H1 (cell line): ENCODE data around the gene ABCA13. TPM values are rescaled to one million over a fixed set of nuclear protein-coding genes. Genes with fewer than 3 reads are reported as not detected.

Source experiments
- CTCF ChIA-PET: fragments of 300-600 bp; sonication (Branson Sonifier 250); formaldehyde crosslinking; loops from one replicate; lab custom pipeline; 2021; ENCODE audit not compliant: partially characterized antibody; lab: Charles Lee
- POLR2A ChIA-PET: fragments of 300-600 bp; sonication (Branson Sonifier 250); formaldehyde crosslinking; loops from one replicate; lab custom pipeline; 2021; ENCODE audit warnings: inconsistent platforms; ENCODE audit not compliant: partially characterized antibody; lab: Charles Lee
- DNase-seq, 2 experiments: peaks; one replicate each; pipeline versions ENCODE4 v3.0.0 to v3.0.0-alpha.2; 2010 to 2022; ENCODE audit warnings: low spot score in 2 of 2, low read depth in 1 of 2, mixed read lengths in 1 of 2
- FAIRE-seq: peaks from 2 replicates; lab custom pipeline; 2011; peaks lifted over from hg19 to GRCh38; lab: Jason Lieb, UNC
- H2AFZ ChIP-seq: 2 replicates; pipeline ENCODE4 v1.8.1; 2012; ENCODE audit warnings: low read length, inconsistent platforms
- H2AK5ac ChIP-seq: 2 replicates; pipeline ENCODE4 v1.6.1; 2013; ENCODE audit warnings: low read depth, low read length
- H2BK120ac ChIP-seq: replicated peaks from 2 replicates; pipeline ENCODE3; 2013; ENCODE audit warnings: low read depth, low read length, inconsistent platforms
- H2BK12ac ChIP-seq: 2 replicates; pipeline ENCODE4 v1.6.1; 2013; ENCODE audit warnings: low read depth, low read length
- H2BK15ac ChIP-seq: 2 replicates; pipeline ENCODE4 v1.6.1; 2013; ENCODE audit warnings: low read length
- H2BK20ac ChIP-seq: 2 replicates; pipeline ENCODE4 v1.6.1; 2013; ENCODE audit warnings: low read length
- H2BK5ac ChIP-seq: 2 replicates; pipeline ENCODE4 v1.6.1; 2013; ENCODE audit warnings: low read depth, low read length
- H3K14ac ChIP-seq: 2 replicates; pipeline ENCODE4 v1.6.1; 2013; ENCODE audit warnings: inconsistent platforms; ENCODE audit not compliant: insufficient read length
- H3K18ac ChIP-seq: 2 replicates; pipeline ENCODE4 v1.6.1; 2013; ENCODE audit warnings: low read length; ENCODE audit errors: extremely low read depth
- H3K23ac ChIP-seq: 2 replicates; pipeline ENCODE4 v1.6.1; 2013; ENCODE audit warnings: inconsistent platforms; ENCODE audit not compliant: insufficient read length
- H3K23me2 ChIP-seq: 2 replicates; pipeline ENCODE4 v1.6.1; 2013; ENCODE audit warnings: low read depth, low read length
- H3K27ac ChIP-seq: 2 replicates; pipeline ENCODE4 v1.6.1; 2011; ENCODE audit warnings: low read depth, low read length, inconsistent platforms
- H3K27me3 ChIP-seq, 4 experiments: replicated peaks in 1 of 4; 1 replicate in 1 of 4; 2 replicates in 3 of 4; pipeline versions ENCODE4 v1.6.1 to v1.8.1; 2011 to 2013; ENCODE audit warnings: low read length in 3 of 4, mild to moderate bottlenecking in 3 of 4, inconsistent platforms in 2 of 4, mixed read lengths in 2 of 4, moderate library complexity in 1 of 4; ENCODE audit not compliant: control insufficient read depth in 3 of 4, insufficient read depth in 3 of 4; ENCODE audit errors: extremely low read depth in 1 of 4
- H3K36me3 ChIP-seq, 4 experiments: 2 replicates each; pipeline versions ENCODE4 v1.6.1 to v1.8.1; 2011 to 2013; ENCODE audit warnings: mild to moderate bottlenecking in 4 of 4, low read length in 3 of 4, moderate library complexity in 2 of 4, control low read depth in 1 of 4, inconsistent platforms in 1 of 4; ENCODE audit not compliant: insufficient read depth in 4 of 4, control insufficient read depth in 2 of 4
- H3K4ac ChIP-seq: replicated peaks from 2 replicates; pipeline ENCODE3; 2013; ENCODE audit warnings: low read length, low read depth, mixed read lengths, inconsistent platforms; ENCODE audit not compliant: insufficient read length
- H3K4me1 ChIP-seq, 4 experiments: replicated peaks in 1 of 4; 1 replicate in 1 of 4; 2 replicates in 3 of 4; pipeline versions ENCODE4 v1.6.1 to v1.8.1; 2011 to 2013; ENCODE audit warnings: low read length in 3 of 4, inconsistent platforms in 2 of 4, mixed read lengths in 1 of 4; ENCODE audit not compliant: insufficient read depth in 4 of 4, control insufficient read depth in 3 of 4
- H3K4me2 ChIP-seq, 2 experiments: 2 replicates each; pipeline versions ENCODE4 v1.6.1 to v1.8.1; 2011 to 2013; ENCODE audit warnings: low read depth in 2 of 2, low read length in 2 of 2, control low read depth in 1 of 2, inconsistent platforms in 1 of 2, mild to moderate bottlenecking in 1 of 2; ENCODE audit not compliant: insufficient read depth in 1 of 2
- H3K4me3 ChIP-seq, 4 experiments: fragments of 200-600, 300-600 bp in 1 of 4; sonication (generic), shearing (Covaris generic), sonication (Bioruptor Twin) in 1 of 4; 2 replicates each; pipeline versions ENCODE4 v1.5.1 to v1.8.1; 2011 to 2016; ENCODE audit warnings: low read length in 4 of 4, low read depth in 3 of 4, control low read depth in 2 of 4, inconsistent platforms in 2 of 4, mild to moderate bottlenecking in 2 of 4, mixed read lengths in 1 of 4, moderate library complexity in 1 of 4; ENCODE audit not compliant: insufficient read depth in 2 of 4; ENCODE audit errors: extremely low read depth in 1 of 4
- H3K56ac ChIP-seq: replicated peaks from 2 replicates; pipeline ENCODE3; 2013; ENCODE audit warnings: low read depth, mild to moderate bottlenecking, mixed read lengths, low read length, inconsistent platforms; ENCODE audit not compliant: insufficient read length
- H3K79me1 ChIP-seq: 2 replicates; pipeline ENCODE4 v1.6.1; 2013; ENCODE audit warnings: low read depth, low read length, control low read depth
- H3K79me2 ChIP-seq, 2 experiments: 2 replicates each; pipeline versions ENCODE4 v1.6.1 to v1.8.1; 2012 to 2013; ENCODE audit warnings: low read length in 2 of 2, mild to moderate bottlenecking in 2 of 2, inconsistent platforms in 1 of 2; ENCODE audit not compliant: insufficient read depth in 2 of 2, control insufficient read depth in 1 of 2
- H3K9ac ChIP-seq, 4 experiments: replicated peaks in 1 of 4; 1 replicate in 1 of 4; 2 replicates in 3 of 4; pipeline versions ENCODE4 v1.6.1 to v1.8.1; 2011 to 2013; ENCODE audit warnings: low read depth in 3 of 4, low read length in 3 of 4, control low read depth in 2 of 4, mild to moderate bottlenecking in 2 of 4, moderate library complexity in 2 of 4, inconsistent platforms in 1 of 4; ENCODE audit errors: extremely low read depth in 1 of 4
- H3K9me3 ChIP-seq, 2 experiments: 2 replicates each; pipeline versions ENCODE4 v1.6.1 to v1.8.1; 2012 to 2013; ENCODE audit warnings: mild to moderate bottlenecking in 2 of 2, moderate library complexity in 2 of 2, control low read depth in 1 of 2, inconsistent platforms in 1 of 2, low read depth in 1 of 2, low read length in 1 of 2, mixed read lengths in 1 of 2; ENCODE audit not compliant: insufficient read depth in 2 of 2
- H4K20me1 ChIP-seq, 2 experiments: replicated peaks in 1 of 2; 2 replicates each; pipeline versions ENCODE3 to v1.8.1; 2011 to 2013; ENCODE audit warnings: inconsistent platforms in 2 of 2, low read length in 2 of 2, mild to moderate bottlenecking in 1 of 2; ENCODE audit not compliant: insufficient read depth in 2 of 2, control insufficient read depth in 1 of 2
- H4K5ac ChIP-seq: 2 replicates; pipeline ENCODE4 v1.6.1; 2013; ENCODE audit warnings: low read length, low read depth, mixed read lengths, inconsistent platforms; ENCODE audit not compliant: insufficient read length
- H4K8ac ChIP-seq: 2 replicates; pipeline ENCODE4 v1.8.0; 2013; ENCODE audit warnings: mild to moderate bottlenecking, moderate library complexity, low read length, inconsistent platforms; ENCODE audit not compliant: insufficient read depth; ENCODE audit errors: extremely low read depth
- H4K91ac ChIP-seq: replicated peaks from 2 replicates; pipeline ENCODE3; 2013; ENCODE audit warnings: low read length, mixed read lengths, inconsistent platforms; ENCODE audit not compliant: insufficient read length
- ATF2 ChIP-seq: IDR thresholded peaks from 2 replicates; pipeline ENCODE4 v1.6.1; 2012; ENCODE audit warnings: low read length, inconsistent platforms
- CHD2 ChIP-seq: IDR thresholded peaks from 2 replicates; pipeline ENCODE4 v1.6.1; 2012; ENCODE audit warnings: low read length, improper control_type of control experiment
- CTCF ChIP-seq, 3 experiments: IDR thresholded peaks; 1 replicate in 2 of 3; 2 replicates in 1 of 3; pipeline versions ENCODE4 v1.5.1 to v1.6.1; 2011; ENCODE audit warnings: low read length in 3 of 3, mild to moderate bottlenecking in 3 of 3, inconsistent platforms in 2 of 3, low read depth in 1 of 3, moderate library complexity in 1 of 3; ENCODE audit not compliant: insufficient read depth in 1 of 3; ENCODE audit errors: control extremely low read depth in 1 of 3
- RBBP5 ChIP-seq: IDR thresholded peaks from 2 replicates; pipeline ENCODE4 v1.7.1; 2012; ENCODE audit warnings: low read depth, mild to moderate bottlenecking, inconsistent platforms, low read length, moderate library complexity, borderline replicate concordance
- RFX5 ChIP-seq: IDR thresholded peaks from 2 replicates; pipeline ENCODE4 v1.6.1; 2011; ENCODE audit warnings: low read depth, low read length, improper control_type of control experiment, borderline replicate concordance
- SIX5 ChIP-seq: IDR thresholded peaks from 2 replicates; pipeline ENCODE4 v1.6.1; 2011; ENCODE audit warnings: mild to moderate bottlenecking, low read depth, low read length
- polyA plus RNA-seq, 7 experiments: library from polyadenylated mRNA; depleted of rRNA in 3 of 7; stranded (reverse) in 5 of 7; unstranded in 2 of 7; fragments of >200 nt in 5 of 7; fragments of 200-250 nt in 2 of 7; gene quantifications; 1 replicate in 5 of 7; 2 replicates in 1 of 7; 4 replicates in 1 of 7; pipeline versions ENCODE4 v1.2.1 to v1.2.3, GENCODE V29; 2011 to 2013; ENCODE audit warnings: missing spikeins in 2 of 7, mixed read lengths in 2 of 7
- total RNA-seq: library from RNA; stranded (reverse); fragmentation: NEBNext Ultra II Directional; extraction: Animal tissue kit (Norgen Biotek cat#: 25700); gene quantifications from 2 replicates; pipeline ENCODE4 v1.2.1, GENCODE V29; 2021

The ABCA13 gene
- total and polyA plus RNA-seq, 2 of the 8 experiments (the other 6 are each of a cell fraction or from before 2014, with no cell fraction given) = 0.07 to 0.09 TPM

DNA sequence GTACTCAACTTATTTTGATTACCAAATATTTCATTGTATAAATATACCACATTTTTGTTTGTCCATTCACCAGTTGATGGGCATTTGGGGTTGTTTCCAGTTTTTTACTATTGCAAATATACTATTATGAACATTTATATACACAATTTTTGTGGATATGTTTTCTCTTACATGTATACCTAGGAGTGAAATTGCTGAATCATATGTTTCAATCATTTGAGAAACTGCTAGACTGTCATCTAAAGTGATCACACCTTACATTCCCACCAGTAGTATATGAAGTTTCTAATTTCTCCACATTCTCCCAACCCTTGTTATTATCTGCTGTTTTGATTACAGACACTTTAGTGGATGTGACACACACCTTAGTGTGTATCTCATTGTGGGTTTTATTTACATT, 257.9 kb downstream of the ABCA13 start:
- H2BK20ac ChIP-seq = no peak overlapping the region
- DNase-seq = no peak
- no peak overlapping the region for H3K23ac ChIP-seq
- H2BK5ac ChIP-seq = no peak overlapping the region
- H4K8ac ChIP-seq = no peak overlapping the region
- TF ChIP-seq ATF2 = no peak
- no peak for TF ChIP-seq RBBP5
- no peak for TF ChIP-seq SIX5
- TF ChIP-seq CHD2 = no peak
- TF ChIP-seq RFX5 = no peak
- TF ChIP-seq CTCF (IDR thresholded peaks at IDR 0.05; ENCODE audit: control extremely low read depth in 1 of 3, insufficient read depth in 1 of 3, low read depth in 1 of 3, low read length in 3 of 3) = no peak
- FAIRE-seq = no peak
- H2AFZ ChIP-seq = no peak overlapping the region
- no peaks in the 10 kb centered on the region for H3K79me1 ChIP-seq
- H3K9me3 ChIP-seq = peaks cover 0 to 8% of the 10 kb centered on the region in 2 experiments; a peak in 1 of 4 replicates
- H2BK12ac ChIP-seq = no peak overlapping the region
- H4K20me1 ChIP-seq = no peaks in the 10 kb centered on the region
- no peaks in the 10 kb centered on the region for H3K79me2 ChIP-seq
- H3K18ac ChIP-seq = no peak overlapping the region
- H4K91ac ChIP-seq = no peak overlapping the region
- no peak overlapping the region for H3K56ac ChIP-seq
- no peak overlapping the region for H2BK120ac ChIP-seq
- H4K5ac ChIP-seq = no peak overlapping the region
- CTCF ChIA-PET = interaction anchor here (1.0 to 1.1 kb wide), 2 partner anchors 45 to 1361 kb away, joined by 3 read pairs; no protein-coding TSS in a partner anchor
- H2AK5ac ChIP-seq = no peak overlapping the region
- POLR2A ChIA-PET = no interaction called here
- no peak overlapping the region for H2BK15ac ChIP-seq
- H3K4me3 ChIP-seq = no peak overlapping the region
- H3K14ac ChIP-seq = no peak overlapping the region
- no peaks in the 10 kb centered on the region for H3K23me2 ChIP-seq
- H3K27me3 ChIP-seq = no peaks in the 10 kb centered on the region
- H3K4me1 ChIP-seq = 0 out of 7 replicates have a peak, but pooled peaks cover 0 to 2% (median 0%) of the 10 kb centered on the region in 4 experiments
- no peak overlapping the region for H3K9ac ChIP-seq
- H3K27ac ChIP-seq = no peak overlapping the region
- H3K36me3 ChIP-seq = no peaks in the 10 kb centered on the region
- H3K4ac ChIP-seq = no peak overlapping the region
- no peak overlapping the region for H3K4me2 ChIP-seq
